ENCODE data around the gene ADGRG3.

The ADGRG3 gene

GRCh38 chr16:57642160-57643135 lies 25.7 kb upstream of the ADGRG3 start:
- TF ChIP-seq CTCF (IDR thresholded peaks at IDR 0.05; ENCODE audit: low read depth, low read length), result no peak
- TF ChIP-seq MYC (IDR thresholded peaks at IDR 0.05; ENCODE audit: low read depth, low read length), result no peak
- TF ChIP-seq POLR2A (IDR thresholded peaks at IDR 0.05; ENCODE audit: extremely low read depth, insufficient read length), result no peak
- no peak for TF ChIP-seq MAX (IDR thresholded peaks at IDR 0.05; ENCODE audit: low read depth, low read length)
- H3K4me3 ChIP-seq (ENCODE audit: low read depth, low read length), result no peak overlapping the region
- DNase-seq (ENCODE audit: low read depth), result no peak

GRCh38 chr16:57643147-57643874 lies 24.8 kb upstream of the ADGRG3 start:
- no peak overlapping the region for H3K4me3 ChIP-seq (ENCODE audit: low read depth, low read length)
- no peak for DNase-seq (ENCODE audit: low read depth)
- no peak for TF ChIP-seq MAX (IDR thresholded peaks at IDR 0.05; ENCODE audit: low read depth, low read length)
- no peak for TF ChIP-seq MYC (IDR thresholded peaks at IDR 0.05; ENCODE audit: low read depth, low read length)
- no peak for TF ChIP-seq POLR2A (IDR thresholded peaks at IDR 0.05; ENCODE audit: extremely low read depth, insufficient read length)
- no peak for TF ChIP-seq CTCF (IDR thresholded peaks at IDR 0.05; ENCODE audit: low read depth, low read length)

GRCh38 chr16:57643910-57644309 lies 24.2 kb upstream of the ADGRG3 start:
- no peak for DNase-seq (ENCODE audit: low read depth)
- TF ChIP-seq MAX (IDR thresholded peaks at IDR 0.05; ENCODE audit: low read depth, low read length) (no peak), POLR2A (IDR thresholded peaks at IDR 0.05; ENCODE audit: extremely low read depth, insufficient read length) (no peak), MYC (IDR thresholded peaks at IDR 0.05; ENCODE audit: low read depth, low read length) (no peak), CTCF (IDR thresholded peaks at IDR 0.05; ENCODE audit: low read depth, low read length) (no peak)
- H3K4me3 ChIP-seq (ENCODE audit: low read depth, low read length), result no peak overlapping the region

- DNase-seq (ENCODE audit: low read depth), result no peak
- TF ChIP-seq MAX (IDR thresholded peaks at IDR 0.05; ENCODE audit: low read depth, low read length) (no peak), MYC (IDR thresholded peaks at IDR 0.05; ENCODE audit: low read depth, low read length) (no peak), CTCF (IDR thresholded peaks at IDR 0.05; ENCODE audit: low read depth, low read length) (no peak), POLR2A (IDR thresholded peaks at IDR 0.05; ENCODE audit: extremely low read depth, insufficient read length) (no peak)
- H3K4me3 ChIP-seq (ENCODE audit: low read depth, low read length), result no peak overlapping the region
Measured at GRCh38 chr16:57644383-57645014, 23.6 kb upstream of the ADGRG3 start.

- TF ChIP-seq MYC (IDR thresholded peaks at IDR 0.05; ENCODE audit: low read depth, low read length), result no peak
- no peak for TF ChIP-seq POLR2A (IDR thresholded peaks at IDR 0.05; ENCODE audit: extremely low read depth, insufficient read length)
- no peak for TF ChIP-seq CTCF (IDR thresholded peaks at IDR 0.05; ENCODE audit: low read depth, low read length)
- TF ChIP-seq MAX (IDR thresholded peaks at IDR 0.05; ENCODE audit: low read depth, low read length), result no peak
- DNase-seq (ENCODE audit: low read depth), result no peak
- H3K4me3 ChIP-seq (ENCODE audit: low read depth, low read length), result no peak overlapping the region
Measured at GRCh38 chr16:57645169-57645568, 22.9 kb upstream of the ADGRG3 start.
